NCI-H2081 (cell line): ENCODE measurements around the gene CSNK1D.

ENCODE experiments used
- DNase-seq, 2 experiments: peaks; one replicate each; lab custom pipeline; 2025; lab: John Stamatoyannopoulos, UW

Gene CSNK1D

GRCh38 chr17:82310877-82311276 lies 37.4 kb upstream of the CSNK1D start:
- no peak for DNase-seq

GRCh38 chr17:82309656-82310570 lies 36.4 kb upstream of the CSNK1D start:
- DNase-seq: no peak

- no peak for DNase-seq
These were observed 32.3 kb upstream of the CSNK1D start for GRCh38 chr17:82305727-82306300.

GRCh38 chr17:82304826-82305726 lies 31.6 kb upstream of the CSNK1D start:
- DNase-seq: no peak

GRCh38 chr17:82303944-82304808 lies 30.7 kb upstream of the CSNK1D start:
- no peak for DNase-seq

- no peak for DNase-seq
These were observed 29.8 kb upstream of the CSNK1D start for GRCh38 chr17:82302991-82303943.

GRCh38 chr17:82302568-82302963 lies 29.1 kb upstream of the CSNK1D start:
- no peak for DNase-seq

GRCh38 chr17:82301916-82302567 lies 28.5 kb upstream of the CSNK1D start:
- no peak for DNase-seq

GRCh38 chr17:82301300-82301915 lies 27.9 kb upstream of the CSNK1D start:
- no peak for DNase-seq

GRCh38 chr17:82300707-82301270 lies 27.3 kb upstream of the CSNK1D start:
- peak in 1 of 2 experiments; percentile 20 for DNase-seq

- no peak for DNase-seq
These were observed 26.7 kb upstream of the CSNK1D start for GRCh38 chr17:82300228-82300627.

GRCh38 chr17:82299452-82299851 lies 26.0 kb upstream of the CSNK1D start:
- no peak for DNase-seq

- no peak for DNase-seq
These were observed 25.3 kb upstream of the CSNK1D start for GRCh38 chr17:82298538-82299421.

- DNase-seq: peak; percentile 71 to 83
These were observed 24.4 kb upstream of the CSNK1D start for GRCh38 chr17:82297714-82298537.

- DNase-seq: peak in 1 of 2 experiments; percentile 54
These were observed 23.8 kb upstream of the CSNK1D start for GRCh38 chr17:82297280-82297713.

GRCh38 chr17:82296511-82297279 lies 23.2 kb upstream of the CSNK1D start:
- peak in 1 of 2 experiments; percentile 36 for DNase-seq
